AG04450 (cell line): ENCODE data around the gene ITK. TPM values are rescaled to one million over a fixed set of nuclear protein-coding genes. Genes with fewer than 3 reads are reported as not detected.

Experiments used
- CTCF ChIA-PET: fragments of 300-600, 350-600 bp; formaldehyde crosslinking; extraction: SDS; loops from one replicate; lab custom pipeline; 2022; ENCODE audit warnings: antibody characterized with exemption, inconsistent platforms; lab: Charles Lee
- POLR2A ChIA-PET: fragments of 350-600 bp; formaldehyde crosslinking; extraction: SDS; loops from one replicate; lab custom pipeline; 2021; ENCODE audit warnings: antibody characterized with exemption, inconsistent platforms; lab: Yijun Ruan, JAX
- DNase-seq: peaks from one replicate; pipeline ENCODE4 v3.0.0-alpha.2; 2011; ENCODE audit warnings: low read depth, low spot score
- H3K27ac ChIP-seq: one replicate; pipeline ENCODE4 v1.5.1; 2012; ENCODE audit warnings: low read depth, low read length, control low read depth
- H3K27me3 ChIP-seq: one replicate; pipeline ENCODE4 v1.6.0; 2012; ENCODE audit warnings: low read length; ENCODE audit not compliant: control insufficient read depth, insufficient read depth
- H3K4me3 ChIP-seq: 2 replicates; pipeline ENCODE4 v1.5.1; 2011; ENCODE audit warnings: mild to moderate bottlenecking, low read depth, low read length, control low read depth
- H3K9me3 ChIP-seq: 2 replicates; pipeline ENCODE4 v1.5.1; 2012; ENCODE audit warnings: low read length; ENCODE audit not compliant: control insufficient read depth, insufficient read depth
- CTCF ChIP-seq: IDR thresholded peaks from 2 replicates; pipeline ENCODE4 v1.5.1; 2011; ENCODE audit warnings: low read depth, low read length, control low read depth, inconsistent platforms
- polyA plus RNA-seq: library from polyadenylated mRNA; depleted of rRNA; stranded (reverse); fragments of >200 nt; gene quantifications from 2 replicates; pipeline ENCODE4 v1.2.3, GENCODE V29; 2011

The ITK gene
- polyA plus RNA-seq, 1 experiment, result not detected

- CTCF ChIA-PET, result interaction anchor here (0.6 to 2.5 kb wide), 2 partner anchors 35 to 40 kb away, joined by 3 to 7 read pairs; no protein-coding TSS in a partner anchor
Observed at GRCh38 chr5:157288405-157289163, 107.9 kb downstream of the ITK start.

DNA sequence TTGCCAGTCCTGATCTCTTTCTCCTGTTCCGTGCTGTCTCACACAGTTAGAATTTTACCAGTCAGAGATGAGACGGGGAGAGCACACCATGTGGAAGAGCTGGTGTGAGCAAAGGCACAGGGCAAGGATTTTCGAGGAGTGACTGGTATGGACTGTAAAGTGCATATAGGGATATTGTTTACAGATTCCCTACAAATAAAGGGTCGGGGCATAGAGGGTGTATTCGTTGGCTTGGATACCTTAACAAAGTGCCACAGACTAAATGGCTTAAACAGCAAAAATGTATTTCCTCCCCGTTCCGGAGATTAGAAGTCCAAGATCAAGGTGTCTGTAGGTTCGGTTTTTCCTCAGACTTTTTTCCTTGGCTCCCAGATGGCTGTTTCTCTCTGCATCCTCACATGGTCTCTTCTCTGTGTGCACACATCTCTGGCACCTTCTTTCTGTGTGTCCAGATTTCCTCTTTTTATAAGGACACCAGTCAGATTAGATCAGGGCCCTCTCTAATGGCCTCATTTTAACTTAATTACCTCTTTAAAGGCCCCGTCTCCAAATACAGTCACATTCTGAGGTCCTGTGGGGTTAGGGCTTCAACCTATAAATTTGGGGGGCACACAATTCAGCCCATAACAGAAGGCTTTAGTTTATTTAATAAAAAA, 108.7 kb downstream of the ITK start:
- no peak for TF ChIP-seq CTCF
- Histone ChIP-seq H3K27ac (no peak overlapping the region), H3K9me3 (no peaks in the 10 kb centered on the region), H3K4me3 (no peak overlapping the region), H3K27me3 (no peaks in the 10 kb centered on the region)
- no peak for DNase-seq
- ChIA-PET POLR2A (no interaction called here), CTCF (interaction anchor here (2.5 kb wide), 1 partner anchor 36 kb away, joined by 7 read pairs; no protein-coding TSS in a partner anchor)

More at GRCh38 chr5:157288405-157289163, 107.9 kb downstream of the ITK start:
- DNase-seq, result no peak
- Histone ChIP-seq H3K27ac (no peak overlapping the region), H3K27me3 (peaks cover 2% of the 10 kb centered on the region), H3K4me3 (no peak overlapping the region), H3K9me3 (no peaks in the 10 kb centered on the region)
- no peak for TF ChIP-seq CTCF
- POLR2A ChIA-PET, result no interaction called here

DNA sequence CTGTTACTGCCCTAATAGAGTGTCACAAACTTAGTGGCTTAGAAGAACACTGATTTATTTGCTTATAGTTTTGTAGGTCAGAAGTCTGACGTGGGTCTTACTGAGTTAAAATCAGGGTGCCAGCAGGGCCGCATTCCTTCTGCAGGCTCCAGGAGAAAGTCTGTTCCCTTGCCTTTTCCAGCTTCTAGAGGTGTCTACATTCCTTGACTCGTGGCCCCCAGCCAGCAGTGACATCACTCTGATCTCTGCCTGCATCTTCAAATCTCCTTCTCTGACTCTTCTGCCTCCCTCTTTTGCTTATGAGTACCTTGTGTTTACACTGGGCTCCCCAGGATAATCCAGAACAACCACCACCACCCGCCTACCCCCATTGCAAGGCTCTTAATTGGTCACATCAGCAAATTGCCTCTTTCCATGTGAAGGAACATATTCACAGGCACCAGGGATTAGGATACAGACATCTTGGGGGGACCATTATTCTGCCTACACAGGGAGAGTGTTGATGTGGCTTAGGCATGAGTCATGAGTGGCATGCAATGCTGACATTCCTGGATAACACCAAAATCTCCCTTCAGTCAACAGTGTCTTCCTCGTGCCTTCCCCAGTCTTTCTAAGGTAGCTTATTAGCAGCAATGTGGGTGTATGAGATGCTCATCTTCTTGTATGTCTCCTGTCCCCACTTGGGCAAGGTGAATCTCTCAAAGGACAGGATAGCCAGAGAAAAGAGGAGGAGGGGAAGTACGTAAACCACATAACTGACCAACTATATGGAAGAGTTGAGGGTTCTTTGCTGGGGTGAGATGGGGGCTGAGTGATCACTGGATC, 109.7 kb downstream of the ITK start:
- Histone ChIP-seq H3K27me3 (no peaks in the 10 kb centered on the region), H3K9me3 (no peaks in the 10 kb centered on the region), H3K4me3 (no peak overlapping the region), H3K27ac (no peak overlapping the region)
- TF ChIP-seq CTCF, result no peak
- no peak for DNase-seq
- POLR2A ChIA-PET, result no interaction called here
- CTCF ChIA-PET, result no interaction called here

- ChIA-PET POLR2A (no interaction called here), CTCF (no interaction called here)
- no peak for TF ChIP-seq CTCF
- no peak overlapping the region for H3K4me3 ChIP-seq
- H3K27ac ChIP-seq, result no peak overlapping the region
- no peaks in the 10 kb centered on the region for H3K27me3 ChIP-seq
- no peak for DNase-seq
- no peaks in the 10 kb centered on the region for H3K9me3 ChIP-seq
Observed at GRCh38 chr5:157290981-157291711, 110.5 kb downstream of the ITK start.
